DND-41 (cell line): Measurements from ENCODE around the gene OIP5.

Experiments used
- CTCF ChIP-seq: IDR thresholded peaks from 2 replicates; pipeline ENCODE4 v1.5.1; 2012; ENCODE audit warnings: borderline replicate concordance, low read length, moderate library complexity, mild to moderate bottlenecking; ENCODE audit not compliant: poor library complexity, severe bottlenecking; ENCODE audit errors: extremely low read depth
- EZH2 ChIP-seq: IDR thresholded peaks from 3 replicates; pipeline ENCODE4 v1.6.1; 2012; ENCODE audit warnings: borderline replicate concordance, low read depth, mild to moderate bottlenecking, moderate library complexity, low read length, inconsistent platforms; ENCODE audit not compliant: severe bottlenecking

- no peak for TF ChIP-seq CTCF
- no peak for TF ChIP-seq EZH2
Measured at GRCh38 chr15:41259546-41260189, 72.7 kb downstream of the OIP5 start.
